Epithelial cell of proximal tubule (primary cell): ENCODE measurements around the gene RAP1A. TPM values are rescaled to one million over a fixed set of nuclear protein-coding genes. Genes with fewer than 3 reads are reported as not detected.
A peak's percentile ranks its signal among the peaks of the same experiment; 100 is the strongest.

Source experiments
- DNase-seq: peaks from one replicate; pipeline ENCODE4 v3.0.0-alpha.2; 2011; ENCODE audit warnings: low read depth
- H3K4me3 ChIP-seq: 2 replicates; pipeline ENCODE4 v1.5.1; 2011; ENCODE audit warnings: low read depth, mild to moderate bottlenecking, low read length
- total RNA-seq: library from RNA; depleted of rRNA; stranded (reverse); fragments of >200 nt; gene quantifications from 2 replicates; pipeline ENCODE4 v1.2.3, GENCODE V29; 2015
- TF ChIP-seq, protein P1 (sequence below): conservative IDR thresholded peaks from 2 replicates; pipeline ENCODE4 v1.5.1; 2012; ENCODE audit warnings: low read depth, mild to moderate bottlenecking, low read length

The RAP1A gene
- total RNA-seq, 1 donor from 2014 or later: 25.7 TPM

DNA sequence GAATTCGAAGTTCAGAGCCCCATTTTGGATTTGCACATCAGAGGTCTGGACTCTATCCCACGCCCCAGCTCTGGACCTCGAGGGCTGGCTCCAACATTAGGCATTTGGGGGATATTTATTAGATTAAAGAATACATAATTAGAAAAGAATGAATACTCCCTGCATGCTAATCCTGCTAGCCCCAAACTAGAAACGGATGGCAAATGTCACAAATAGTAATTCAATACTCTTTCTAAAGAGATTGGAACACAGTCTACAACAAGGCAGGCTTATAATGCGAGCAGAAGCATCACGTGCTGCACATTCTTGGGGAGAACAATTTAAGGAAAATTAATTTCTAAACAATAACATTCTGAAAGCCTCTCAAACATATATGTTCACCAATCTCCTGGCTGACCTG, 27.7 kb upstream of the RAP1A start:
- no peak overlapping the region for H3K4me3 ChIP-seq
- TF ChIP-seq, protein P1, sequence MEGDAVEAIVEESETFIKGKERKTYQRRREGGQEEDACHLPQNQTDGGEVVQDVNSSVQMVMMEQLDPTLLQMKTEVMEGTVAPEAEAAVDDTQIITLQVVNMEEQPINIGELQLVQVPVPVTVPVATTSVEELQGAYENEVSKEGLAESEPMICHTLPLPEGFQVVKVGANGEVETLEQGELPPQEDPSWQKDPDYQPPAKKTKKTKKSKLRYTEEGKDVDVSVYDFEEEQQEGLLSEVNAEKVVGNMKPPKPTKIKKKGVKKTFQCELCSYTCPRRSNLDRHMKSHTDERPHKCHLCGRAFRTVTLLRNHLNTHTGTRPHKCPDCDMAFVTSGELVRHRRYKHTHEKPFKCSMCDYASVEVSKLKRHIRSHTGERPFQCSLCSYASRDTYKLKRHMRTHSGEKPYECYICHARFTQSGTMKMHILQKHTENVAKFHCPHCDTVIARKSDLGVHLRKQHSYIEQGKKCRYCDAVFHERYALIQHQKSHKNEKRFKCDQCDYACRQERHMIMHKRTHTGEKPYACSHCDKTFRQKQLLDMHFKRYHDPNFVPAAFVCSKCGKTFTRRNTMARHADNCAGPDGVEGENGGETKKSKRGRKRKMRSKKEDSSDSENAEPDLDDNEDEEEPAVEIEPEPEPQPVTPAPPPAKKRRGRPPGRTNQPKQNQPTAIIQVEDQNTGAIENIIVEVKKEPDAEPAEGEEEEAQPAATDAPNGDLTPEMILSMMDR: no peak

DNA sequence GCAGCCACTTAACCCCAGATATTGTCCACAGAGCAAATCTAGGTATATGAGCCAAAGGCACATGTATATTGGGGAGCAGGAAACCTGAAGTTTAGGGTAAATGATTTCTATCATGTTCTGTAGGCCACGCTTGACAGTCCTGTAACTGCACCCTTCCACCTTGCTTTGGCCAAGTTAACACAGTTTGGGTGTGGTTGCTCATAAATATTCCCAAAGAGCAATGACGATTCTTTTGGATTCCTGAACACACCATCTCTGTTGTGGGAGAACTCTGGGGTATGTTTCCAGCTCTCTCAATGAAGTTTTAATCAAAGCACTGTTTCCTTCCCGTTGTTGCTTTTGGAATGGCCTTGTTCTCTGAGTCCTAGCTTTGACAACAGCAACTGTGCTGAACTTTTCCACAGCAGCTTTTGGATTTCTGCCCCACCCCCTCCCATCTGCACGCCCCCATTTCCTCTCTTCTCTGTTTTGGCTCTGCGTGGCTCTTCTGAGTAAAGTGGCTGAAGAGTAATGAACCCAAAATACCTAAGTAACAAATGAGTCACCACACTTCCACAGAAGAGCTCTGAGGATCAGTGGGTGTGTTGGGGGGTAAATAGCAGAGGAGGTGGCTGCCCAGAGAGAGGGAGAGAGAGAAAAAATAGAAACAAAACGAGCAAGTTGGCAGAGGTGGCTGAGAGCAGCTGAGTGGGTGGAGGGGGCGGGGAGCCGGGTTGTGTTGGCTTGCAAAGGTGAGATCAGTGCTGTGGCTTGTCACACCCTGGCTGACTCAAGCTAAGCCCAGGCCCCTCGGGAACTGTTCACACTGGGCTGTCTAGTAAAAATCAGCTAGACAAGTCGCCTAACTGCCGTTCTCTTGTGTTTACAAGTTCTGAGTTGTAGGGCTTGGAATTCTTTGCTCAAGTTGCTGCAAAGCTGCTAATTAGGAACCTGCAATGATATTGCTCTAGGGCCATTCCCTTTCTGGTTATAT, 26.9 kb upstream of the RAP1A start:
- peak; percentile 83 for DNase-seq
- H3K4me3 ChIP-seq: no peak overlapping the region
- TF ChIP-seq, protein P1: no peak

More for the DNA sequence above, 27.7 kb upstream of the RAP1A start:
- no peak for DNase-seq

DNA sequence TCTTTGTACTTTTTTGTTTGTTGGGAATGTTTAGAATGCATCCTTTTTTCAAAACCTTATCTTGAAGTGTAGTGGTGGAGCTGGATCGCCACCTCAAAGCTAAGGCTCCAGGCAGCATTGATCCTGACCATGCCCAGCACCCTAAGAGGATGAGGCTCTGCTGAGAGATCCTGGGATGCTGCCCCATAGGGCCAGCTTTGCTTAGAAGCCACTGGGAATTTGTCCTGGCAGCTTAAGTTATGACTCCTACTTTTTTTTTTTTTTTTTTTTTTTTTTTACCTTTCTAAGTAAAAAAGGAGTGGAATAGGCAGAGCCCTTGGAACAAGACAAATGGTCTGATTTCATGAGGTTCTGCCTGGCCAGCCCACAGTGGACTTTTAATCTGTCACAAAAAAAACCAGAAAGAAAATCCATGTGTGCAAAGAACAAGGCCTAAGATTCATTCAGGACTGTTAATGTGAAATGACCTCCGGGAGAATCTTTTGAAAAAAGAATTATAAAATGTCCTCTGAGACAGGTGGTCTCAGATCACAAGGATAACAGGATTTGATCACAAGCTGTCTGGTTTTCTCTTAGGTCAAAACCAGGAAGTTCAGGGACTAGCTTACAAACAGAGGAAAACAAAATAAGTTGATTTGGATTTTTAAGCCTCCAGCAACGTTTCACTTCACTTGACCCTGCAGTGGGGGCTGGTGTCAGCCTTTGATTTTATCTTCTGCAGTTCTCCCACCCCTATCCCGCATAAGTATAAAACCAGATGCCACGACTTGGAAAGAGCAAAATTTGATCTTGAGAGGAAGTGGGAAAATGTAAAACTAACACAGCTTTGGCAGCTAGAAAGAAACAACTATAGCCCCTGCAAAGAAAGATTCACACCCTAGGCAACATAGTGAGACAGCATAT, 25.9 kb upstream of the RAP1A start:
- no peak for DNase-seq
- H3K4me3 ChIP-seq: no peak overlapping the region
- TF ChIP-seq, protein P1: no peak

DNA sequence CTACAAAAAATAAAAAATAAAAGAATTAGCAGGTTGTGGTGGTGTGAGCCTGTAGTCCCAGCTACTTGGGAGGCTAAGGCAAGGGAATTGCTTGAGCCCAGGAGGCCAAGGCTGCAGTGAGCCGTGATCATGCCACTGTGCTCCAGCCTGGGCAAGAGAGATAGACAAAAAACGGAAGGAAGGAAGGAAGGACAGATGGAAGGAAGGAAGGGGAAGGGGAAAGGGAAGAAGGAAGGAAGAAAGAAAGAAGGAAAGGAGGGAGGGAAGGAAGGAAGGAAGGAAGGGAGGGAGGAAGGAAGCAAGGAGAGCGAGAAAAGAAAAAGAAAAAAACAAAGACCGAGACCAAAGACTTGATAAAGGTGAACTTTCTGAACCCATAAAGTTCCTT, 25.3 kb upstream of the RAP1A start:
- H3K4me3 ChIP-seq: no peak overlapping the region
- DNase-seq: no peak
- TF ChIP-seq, protein P1: no peak

DNA sequence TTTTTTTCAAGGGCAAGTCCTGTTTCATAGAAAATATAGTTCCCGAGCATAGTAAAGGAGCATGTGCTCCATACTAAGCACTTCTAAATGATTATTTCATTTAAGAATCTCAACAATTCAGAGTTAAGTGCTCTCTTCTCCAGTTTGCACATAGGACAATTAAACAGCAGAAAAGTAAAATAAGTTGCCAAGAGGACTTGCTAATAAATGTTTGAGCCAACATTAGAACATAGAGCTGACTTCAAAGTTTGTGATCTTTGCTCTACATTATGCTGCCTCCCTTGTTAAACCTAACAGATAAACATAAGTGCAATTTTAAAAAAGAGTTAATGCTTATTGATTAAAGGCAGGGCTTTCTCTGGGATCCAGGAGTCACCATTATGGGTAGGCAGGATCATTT, 23.8 kb upstream of the RAP1A start:
- TF ChIP-seq, protein P1: no peak
- DNase-seq: no peak
- H3K4me3 ChIP-seq: no peak overlapping the region

DNA sequence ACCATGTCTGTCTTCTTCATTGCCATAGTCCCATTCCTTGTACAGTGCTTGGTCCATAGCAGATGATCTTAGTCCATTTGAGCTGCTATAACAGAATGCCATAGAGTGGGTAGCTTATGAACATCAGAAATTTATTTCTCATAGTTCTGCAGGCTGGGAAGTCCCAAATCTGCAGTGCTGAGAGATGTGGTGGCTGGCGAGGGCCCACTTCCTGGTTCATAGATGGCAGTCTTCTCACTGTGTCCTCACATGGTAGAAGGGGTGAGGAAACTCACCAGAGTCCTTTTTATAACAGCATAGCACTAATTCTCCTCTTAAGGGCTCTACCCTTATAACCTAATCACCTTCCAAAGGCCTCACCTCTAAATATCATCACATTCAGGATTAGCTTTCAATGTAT, 23.1 kb upstream of the RAP1A start:
- DNase-seq: no peak
- H3K4me3 ChIP-seq: no peak overlapping the region
- TF ChIP-seq, protein P1: no peak
